ENCODE results near the gene POLN.
"Not testable (repeated sequence)": the region's sequence is repeated elsewhere in the genome, so short reads cannot be mapped to it uniquely, and the experiment has no call there.

POLN gene

DNA sequence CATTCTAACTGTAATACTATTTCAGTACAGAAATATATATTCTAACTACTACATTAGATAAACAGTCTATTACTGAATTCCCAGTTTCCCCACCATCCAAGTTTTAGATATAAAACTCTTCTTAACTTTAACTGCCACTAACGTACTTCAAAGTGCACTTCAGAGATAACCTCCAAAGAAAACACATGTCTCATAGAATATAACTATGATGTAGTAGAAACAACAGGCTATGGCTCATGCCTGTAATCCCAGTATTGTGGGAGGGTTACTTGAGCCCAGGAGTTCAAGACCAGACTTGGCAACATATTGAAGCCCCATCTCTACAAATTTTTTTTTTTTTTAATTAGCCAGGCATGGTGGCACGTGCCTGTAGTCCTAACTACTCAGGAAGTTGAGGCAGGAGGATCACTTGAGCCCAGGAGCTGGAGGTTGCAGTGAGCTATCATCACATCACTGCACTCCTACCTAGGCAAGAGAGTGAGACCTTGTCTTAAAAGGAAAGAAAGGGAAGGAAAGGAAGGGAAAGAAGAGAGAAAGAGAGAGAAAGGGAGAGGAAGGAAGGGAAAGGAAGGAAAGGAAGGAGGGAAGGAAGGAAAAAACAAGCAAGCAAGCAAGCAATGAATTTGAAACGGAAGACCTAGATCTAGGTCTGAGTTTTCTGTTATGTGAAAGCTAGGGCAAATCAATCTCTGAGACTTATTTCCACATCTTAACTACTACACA is 4.8 kb downstream of the POLN start:
- TF ChIP-seq, protein P1, sequence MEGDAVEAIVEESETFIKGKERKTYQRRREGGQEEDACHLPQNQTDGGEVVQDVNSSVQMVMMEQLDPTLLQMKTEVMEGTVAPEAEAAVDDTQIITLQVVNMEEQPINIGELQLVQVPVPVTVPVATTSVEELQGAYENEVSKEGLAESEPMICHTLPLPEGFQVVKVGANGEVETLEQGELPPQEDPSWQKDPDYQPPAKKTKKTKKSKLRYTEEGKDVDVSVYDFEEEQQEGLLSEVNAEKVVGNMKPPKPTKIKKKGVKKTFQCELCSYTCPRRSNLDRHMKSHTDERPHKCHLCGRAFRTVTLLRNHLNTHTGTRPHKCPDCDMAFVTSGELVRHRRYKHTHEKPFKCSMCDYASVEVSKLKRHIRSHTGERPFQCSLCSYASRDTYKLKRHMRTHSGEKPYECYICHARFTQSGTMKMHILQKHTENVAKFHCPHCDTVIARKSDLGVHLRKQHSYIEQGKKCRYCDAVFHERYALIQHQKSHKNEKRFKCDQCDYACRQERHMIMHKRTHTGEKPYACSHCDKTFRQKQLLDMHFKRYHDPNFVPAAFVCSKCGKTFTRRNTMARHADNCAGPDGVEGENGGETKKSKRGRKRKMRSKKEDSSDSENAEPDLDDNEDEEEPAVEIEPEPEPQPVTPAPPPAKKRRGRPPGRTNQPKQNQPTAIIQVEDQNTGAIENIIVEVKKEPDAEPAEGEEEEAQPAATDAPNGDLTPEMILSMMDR (IDR thresholded peaks at IDR 0.05; ENCODE audit: extremely low read depth, missing control alignments): no peak
- no peak for DNase-seq (ENCODE audit: low spot score)

DNA sequence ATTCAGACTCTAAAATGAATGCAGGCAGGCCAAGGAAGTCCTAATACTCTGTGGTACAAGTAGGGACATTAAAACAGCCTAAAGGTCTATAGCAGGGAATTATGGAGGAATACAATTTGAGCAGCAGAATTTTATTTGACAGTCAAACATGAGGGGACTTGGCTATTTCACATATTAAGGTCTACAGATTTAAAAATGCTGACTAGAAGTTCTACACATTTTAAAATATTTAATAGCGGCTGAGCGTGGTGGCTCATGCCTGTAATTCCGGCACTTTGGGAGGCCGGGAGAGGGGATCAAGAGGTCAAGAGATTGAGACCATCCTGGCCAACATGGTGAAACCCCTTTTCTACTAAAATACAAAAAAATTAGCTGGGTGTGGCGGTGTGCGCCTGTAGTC is 10.8 kb downstream of the POLN start:
- DNase-seq (ENCODE audit: low spot score): no peak
- TF ChIP-seq, protein P1 (IDR thresholded peaks at IDR 0.05; ENCODE audit: extremely low read depth, missing control alignments): no peak

DNA sequence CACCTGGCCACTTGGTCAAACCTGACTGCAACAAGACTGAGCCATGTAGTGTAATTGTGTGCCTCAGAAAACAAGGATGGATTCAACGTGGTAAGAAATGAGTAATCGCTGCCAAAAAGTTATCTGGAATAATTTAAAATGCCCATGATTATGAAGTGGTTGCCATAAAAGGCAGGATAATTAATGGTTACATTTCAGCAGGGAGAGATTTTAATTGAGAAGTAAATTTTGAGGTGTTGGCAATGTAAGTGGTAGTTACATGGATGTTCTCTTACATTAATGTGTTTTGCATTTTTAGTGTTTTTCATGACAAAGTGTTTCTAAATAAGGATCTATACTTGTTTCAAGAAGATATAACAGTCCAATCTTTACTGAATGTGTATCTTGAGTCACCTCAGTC is 15.7 kb downstream of the POLN start:
- TF ChIP-seq, protein P1 (IDR thresholded peaks at IDR 0.05; ENCODE audit: extremely low read depth, missing control alignments): no peak
- no peak for DNase-seq (ENCODE audit: low spot score)

DNA sequence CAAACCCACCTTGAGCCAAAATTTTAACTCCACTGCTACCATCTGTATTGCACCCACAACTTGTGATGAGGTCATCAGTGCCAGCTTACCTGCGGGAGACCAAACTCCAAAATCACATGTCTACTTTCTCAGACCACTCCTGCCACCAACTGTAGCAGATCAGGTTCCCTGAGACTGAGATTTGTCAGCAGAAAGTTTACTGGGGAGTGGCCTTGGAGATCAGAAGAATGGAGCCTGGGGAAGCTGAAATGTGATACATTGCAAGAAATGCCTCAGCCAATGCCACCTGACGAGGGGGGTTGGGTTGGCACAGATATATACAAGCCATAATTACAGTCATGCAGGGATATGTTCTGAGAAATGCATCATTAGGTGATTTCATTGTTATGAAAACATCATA is 19.1 kb downstream of the POLN start:
- TF ChIP-seq, protein P1 (IDR thresholded peaks at IDR 0.05; ENCODE audit: extremely low read depth, missing control alignments): no peak
- DNase-seq (ENCODE audit: low spot score): no peak

DNA sequence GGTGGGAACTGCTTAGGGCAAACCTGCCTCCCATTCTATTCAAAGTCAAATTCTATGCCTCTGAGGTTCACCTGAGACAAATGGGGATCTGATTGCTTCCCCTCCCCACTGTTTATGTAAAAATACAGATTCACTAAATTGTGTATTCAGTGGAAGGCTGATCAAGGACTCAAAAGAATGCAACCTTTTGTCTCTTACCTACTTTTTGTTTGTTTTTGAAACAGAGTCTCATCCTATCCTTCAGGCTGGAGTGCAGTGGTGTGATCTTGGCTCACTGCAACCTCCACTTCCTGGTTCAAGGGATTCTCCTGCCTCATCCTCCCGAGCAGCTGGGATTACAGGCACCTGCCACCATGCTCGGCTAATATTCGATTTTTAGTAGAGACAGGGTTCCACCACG is 20.5 kb downstream of the POLN start:
- DNase-seq (ENCODE audit: low spot score): not testable (repeated sequence)

DNA sequence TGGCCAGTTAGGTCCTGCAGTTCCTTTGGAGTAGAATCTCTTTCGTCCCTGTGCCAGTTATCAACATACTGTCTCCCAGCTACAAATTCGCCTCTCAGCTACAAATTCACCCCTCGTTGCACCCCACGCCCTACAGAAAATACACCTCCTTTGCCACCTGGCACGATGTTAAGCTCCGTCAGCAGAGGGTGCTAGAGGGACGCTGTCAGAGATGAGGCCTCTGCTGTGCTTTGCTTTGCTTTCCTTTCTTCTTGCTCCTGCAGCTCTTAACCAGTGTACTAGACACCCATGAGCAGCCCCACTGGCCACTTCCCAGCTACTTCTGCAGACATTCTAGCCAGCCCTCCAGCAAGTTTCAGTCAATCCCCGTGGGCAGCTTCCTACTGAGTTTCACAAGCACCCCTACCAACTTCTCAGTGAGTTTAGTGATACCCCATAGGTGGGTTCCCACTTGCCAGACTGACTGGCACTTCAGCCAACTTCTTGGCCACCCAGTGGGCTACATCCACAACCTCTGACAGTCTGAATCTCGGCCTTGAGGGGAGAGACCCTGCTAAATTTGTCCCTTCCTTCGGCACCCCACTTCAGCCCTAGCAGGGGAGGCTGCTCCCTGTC is 21.8 kb downstream of the POLN start:
- TF ChIP-seq, protein P1 (IDR thresholded peaks at IDR 0.05; ENCODE audit: extremely low read depth, missing control alignments): peak; percentile 97
- DNase-seq (ENCODE audit: low spot score): peak; percentile 70

DNA sequence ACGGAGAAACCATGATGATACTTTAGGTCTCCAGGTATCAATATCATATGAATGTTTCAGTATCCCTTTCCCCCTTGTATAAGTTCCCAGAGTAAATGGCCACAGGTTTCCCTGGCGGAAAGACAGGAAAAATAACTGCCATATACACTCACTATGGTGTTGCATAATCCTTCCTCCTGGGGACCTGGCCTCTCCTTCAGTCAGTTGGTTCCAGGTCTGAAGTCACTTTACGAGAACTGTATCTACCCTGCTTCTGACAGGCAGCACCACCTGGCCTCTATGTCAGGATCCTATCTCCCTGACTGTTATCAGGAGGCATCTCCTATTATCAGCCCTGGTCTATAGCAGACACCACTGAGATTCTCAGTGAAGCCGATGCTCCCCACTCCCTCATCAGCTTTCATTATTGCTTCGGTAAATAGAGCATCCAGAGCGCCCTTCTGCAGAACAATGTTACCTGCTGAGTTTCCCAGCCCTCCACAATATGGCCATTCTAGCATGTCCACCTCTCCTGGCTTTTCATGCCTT is 22.6 kb downstream of the POLN start:
- TF ChIP-seq, protein P1 (IDR thresholded peaks at IDR 0.05; ENCODE audit: extremely low read depth, missing control alignments): no peak
- no peak for DNase-seq (ENCODE audit: low spot score)
